ENCODE results near the gene WWP2.

- TF ChIP-seq POLR2AphosphoS5 (IDR thresholded peaks at IDR 0.05; ENCODE audit: low read depth, low read length) (no peak), REST (IDR thresholded peaks at IDR 0.05; ENCODE audit: insufficient read depth in 1 of 2, low read depth in 2 of 2, low read length in 2 of 2) (no peak), TAF1 (IDR thresholded peaks at IDR 0.05; ENCODE audit: borderline replicate concordance, insufficient read depth, low read length) (no peak), SIN3A (IDR thresholded peaks at IDR 0.05; ENCODE audit: borderline replicate concordance, insufficient read depth, low read length) (no peak), FOXP2 (optimal IDR thresholded peaks at IDR 0.05; ENCODE audit: borderline replicate concordance, extremely low read depth, extremely low read length, insufficient read depth) (no peak)
These were observed 155.6 kb downstream of the WWP2 start for GRCh38 chr16:69917739-69918138.

Measured in PFSK-1 (cell line).